ENCODE data around the gene RNF214. TPM values are rescaled to one million over a fixed set of nuclear protein-coding genes. Genes with fewer than 3 reads are reported as not detected.

Gene RNF214
- total and polyA plus RNA-seq, 2 of the 4 experiments (the other 2 are of a cell fraction), result 7.9 to 14.8 TPM

DNA sequence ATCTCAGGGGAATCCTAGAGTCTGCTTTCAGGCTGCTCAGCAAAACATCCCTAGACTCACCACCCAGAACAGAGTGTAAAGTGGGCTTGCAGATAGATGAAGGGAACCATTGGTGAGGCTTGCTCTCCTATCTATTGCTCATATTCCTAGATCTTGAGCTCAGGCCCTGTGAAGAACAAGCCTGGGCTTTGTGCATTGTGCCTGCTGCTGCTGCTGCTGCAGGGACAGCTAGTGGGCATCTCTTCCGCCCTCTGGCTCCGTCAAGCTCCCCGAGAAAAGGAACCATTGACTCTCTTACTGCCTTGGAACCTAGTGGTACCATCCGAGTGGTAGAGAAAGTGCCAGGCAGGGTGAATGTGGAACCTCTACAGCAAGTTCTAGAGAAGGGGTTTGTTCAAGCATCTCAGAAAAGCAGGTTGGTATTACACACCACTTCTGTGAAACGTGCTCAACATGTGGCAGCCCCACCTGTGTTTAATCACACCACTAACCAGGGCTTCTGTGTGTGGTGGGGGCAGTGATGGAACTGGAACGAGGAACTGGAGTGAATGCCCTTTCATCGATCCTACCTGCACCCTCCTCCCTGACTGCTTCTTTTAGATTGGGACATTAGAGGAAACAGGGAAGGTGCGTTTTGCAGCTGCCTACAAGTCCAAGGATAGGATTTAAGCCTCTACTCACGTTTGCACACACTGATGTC, 63.1 kb downstream of the RNF214 start:
- CTCF ChIA-PET, result interaction anchor here (0.6 kb wide), 1 partner anchor 9 kb away, joined by 3 read pairs; no protein-coding TSS in a partner anchor

More for the DNA sequence above, 63.1 kb downstream of the RNF214 start:
- no peak overlapping the region for H2AFZ ChIP-seq (replicated peaks; ENCODE audit: low read length, poor library complexity)
- no peak overlapping the region for H2AK9ac ChIP-seq (replicated peaks; ENCODE audit: low read depth, low read length, poor library complexity)
- H4K20me1 ChIP-seq (ENCODE audit: insufficient read depth, low read length), result 0 out of 2 replicates have a peak, but pooled peaks cover 2% of the 10 kb centered on the region
- peaks cover 27% of the 10 kb centered on the region for H3K36me3 ChIP-seq (ENCODE audit: control insufficient read depth, insufficient read depth, low read length)
- H3K4me1 ChIP-seq (ENCODE audit: control insufficient read depth, insufficient read depth, low read length), result peaks cover 9% of the 10 kb centered on the region; the same call in 1 of the 2 replicates
- H3K27me3 ChIP-seq (ENCODE audit: control insufficient read depth, insufficient read depth, low read length), result no peaks in the 10 kb centered on the region
- POLR2A ChIA-PET (ENCODE audit: unreplicated experiment), result no interaction called here
- no TSS peak for BruUV-seq (replicated peaks)
- no peak overlapping the region for H3K14ac ChIP-seq (replicated peaks; ENCODE audit: low read depth, low read length)
- no peak overlapping the region for H2BK15ac ChIP-seq (ENCODE audit: low read depth, low read length)
- dilution Hi-C loops (cut with HindIII; ENCODE audit: low sequenced_read_pairs, unreplicated experiment), result no loop called here
- no CpG with 5 or more reads among the region's 9 CpGs for WGBS, 2 experiments (ENCODE audit: extremely low coverage in 2 of 2, insufficient read length in 1 of 2)
- no peak for ATAC-seq (ENCODE audit: low read depth)
- H3K4me2 ChIP-seq (ENCODE audit: low read depth, low read length), result no peak overlapping the region
- no peaks in the 10 kb centered on the region for H3K9me3 ChIP-seq (ENCODE audit: control insufficient read depth, insufficient read depth, low read length)
- H3K9me1 ChIP-seq (ENCODE audit: insufficient read depth, low read length), result 0 out of 2 replicates have a peak, but pooled peaks cover 4% of the 10 kb centered on the region
- H4K8ac ChIP-seq (ENCODE audit: low read depth in 2 of 2, low read length in 2 of 2), result no peak overlapping the region
- H3K79me1 ChIP-seq (ENCODE audit: low read depth in 1 of 2, low read length in 2 of 2), result peaks cover 7 to 15% of the 10 kb centered on the region in 2 experiments; a peak in 3 of 4 replicates
- no peak for DNase-seq
- H3K27ac ChIP-seq (ENCODE audit: insufficient read depth, low read length), result no peak overlapping the region
- no peak overlapping the region for H3K4ac ChIP-seq (ENCODE audit: low read depth, low read length)
- no peak overlapping the region for H2BK5ac ChIP-seq (ENCODE audit: low read depth, low read length, poor library complexity, severe bottlenecking)
- no peak overlapping the region for H4K91ac ChIP-seq (ENCODE audit: insufficient read depth, low read depth, low read length)
- no peak overlapping the region for H2AK5ac ChIP-seq (ENCODE audit: low read depth, low read length)
- no peak overlapping the region for H3K23ac ChIP-seq (ENCODE audit: low read depth, low read length)
- no peak overlapping the region for H2BK120ac ChIP-seq (ENCODE audit: low read depth, low read length)
- H3K9ac ChIP-seq (ENCODE audit: low read depth, low read length), result no peak overlapping the region
- no peak overlapping the region for H3K56ac ChIP-seq (ENCODE audit: extremely low read depth, insufficient read depth, low read length)
- H2BK20ac ChIP-seq (ENCODE audit: low read depth, low read length), result no peak overlapping the region
- in situ Hi-C loops (cut with MboI; ENCODE audit: low sequenced_read_pairs), result no loop called here
- H3K18ac ChIP-seq (ENCODE audit: low read depth, low read length), result no peak overlapping the region
- TF ChIP-seq SMC3 (IDR thresholded peaks at IDR 0.05; ENCODE audit: low read depth, low read length) (no peak), RAD21 (IDR thresholded peaks at IDR 0.05; ENCODE audit: low read length) (no peak), MXI1 (IDR thresholded peaks at IDR 0.05; ENCODE audit: borderline replicate concordance, low read depth, low read length) (no peak)
- TF ChIP-seq, protein P1, sequence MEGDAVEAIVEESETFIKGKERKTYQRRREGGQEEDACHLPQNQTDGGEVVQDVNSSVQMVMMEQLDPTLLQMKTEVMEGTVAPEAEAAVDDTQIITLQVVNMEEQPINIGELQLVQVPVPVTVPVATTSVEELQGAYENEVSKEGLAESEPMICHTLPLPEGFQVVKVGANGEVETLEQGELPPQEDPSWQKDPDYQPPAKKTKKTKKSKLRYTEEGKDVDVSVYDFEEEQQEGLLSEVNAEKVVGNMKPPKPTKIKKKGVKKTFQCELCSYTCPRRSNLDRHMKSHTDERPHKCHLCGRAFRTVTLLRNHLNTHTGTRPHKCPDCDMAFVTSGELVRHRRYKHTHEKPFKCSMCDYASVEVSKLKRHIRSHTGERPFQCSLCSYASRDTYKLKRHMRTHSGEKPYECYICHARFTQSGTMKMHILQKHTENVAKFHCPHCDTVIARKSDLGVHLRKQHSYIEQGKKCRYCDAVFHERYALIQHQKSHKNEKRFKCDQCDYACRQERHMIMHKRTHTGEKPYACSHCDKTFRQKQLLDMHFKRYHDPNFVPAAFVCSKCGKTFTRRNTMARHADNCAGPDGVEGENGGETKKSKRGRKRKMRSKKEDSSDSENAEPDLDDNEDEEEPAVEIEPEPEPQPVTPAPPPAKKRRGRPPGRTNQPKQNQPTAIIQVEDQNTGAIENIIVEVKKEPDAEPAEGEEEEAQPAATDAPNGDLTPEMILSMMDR (conservative IDR thresholded peaks at IDR 0.05; ENCODE audit: low read depth, low read length), result no peak
- intact Hi-C loops (cut with micrococcal nuclease), result no loop called here
- no peak overlapping the region for H3K4me3 ChIP-seq (ENCODE audit: insufficient read depth, low read depth, low read length)
- H4K5ac ChIP-seq (ENCODE audit: low read depth, low read length), result no peak overlapping the region
